Endothelial cell (in vitro differentiated cells): ENCODE measurements around the gene MAPK8IP1. TPM values are rescaled to one million over a fixed set of nuclear protein-coding genes. Genes with fewer than 3 reads are reported as not detected.

Experiments used
- DNase-seq: peaks from one replicate; pipeline ENCODE4 v3.0.0; 2021; ENCODE audit warnings: low spot score
- H3K27ac Mint-ChIP-seq: one replicate; pipeline ENCODE4 v1.8.0; 2021; ENCODE audit warnings: mixed read lengths, inconsistent platforms; ENCODE audit not compliant: unreplicated experiment
- H3K27me3 Mint-ChIP-seq: one replicate; pipeline ENCODE4 v1.8.0; 2021; ENCODE audit warnings: mild to moderate bottlenecking, moderate library complexity, mixed read lengths, inconsistent platforms; ENCODE audit not compliant: unreplicated experiment
- H3K36me3 Mint-ChIP-seq: one replicate; pipeline ENCODE4 v1.8.0; 2021; ENCODE audit warnings: mild to moderate bottlenecking, low read depth, mixed read lengths, inconsistent platforms; ENCODE audit not compliant: unreplicated experiment
- H3K4me1 Mint-ChIP-seq: one replicate; pipeline ENCODE4 v1.8.0; 2021; ENCODE audit warnings: mild to moderate bottlenecking, mixed read lengths, inconsistent platforms; ENCODE audit not compliant: unreplicated experiment
- H3K4me3 Mint-ChIP-seq: one replicate; pipeline ENCODE4 v1.8.0; 2021; ENCODE audit warnings: mild to moderate bottlenecking, mixed read lengths, inconsistent platforms; ENCODE audit not compliant: unreplicated experiment
- H3K9me3 Mint-ChIP-seq: one replicate; pipeline ENCODE4 v1.8.0; 2021; ENCODE audit warnings: mixed read lengths, inconsistent platforms; ENCODE audit not compliant: unreplicated experiment
- total RNA-seq: library from RNA; stranded (reverse); fragmentation: NEBNext Ultra II Directional; extraction: Animal tissue kit (Norgen Biotek cat#: 25700); gene quantifications from one replicate; pipeline ENCODE4 v1.2.1, GENCODE V29; 2021; ENCODE audit not compliant: unreplicated experiment
- TF ChIP-seq, protein P1 (sequence below): fragments of 200-600 bp; sonication (generic); IDR thresholded peaks from one replicate; pipeline ENCODE4 v1.5.0; 2021; ENCODE audit warnings: antibody characterized with exemption; ENCODE audit not compliant: unreplicated experiment

MAPK8IP1 gene
- total RNA-seq, 1 donor from 2014 or later, result 3.7 TPM

DNA sequence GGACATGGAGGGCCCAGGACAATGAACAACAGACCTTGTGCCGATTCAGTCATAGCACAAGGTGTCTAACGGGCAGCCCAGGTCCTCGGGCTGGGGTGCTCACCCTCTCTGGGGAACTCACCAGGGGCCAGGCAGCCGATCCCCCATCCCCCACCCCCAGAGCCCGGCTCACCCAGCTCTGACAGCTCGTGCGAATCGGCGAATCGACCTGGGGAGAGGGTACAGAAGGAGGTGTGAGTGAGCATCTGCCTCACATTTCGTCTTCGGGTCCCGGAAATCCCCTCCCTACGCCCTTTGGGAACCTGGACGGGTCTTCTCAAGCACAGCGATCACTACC, 31.8 kb downstream of the MAPK8IP1 start:
- H3K36me3 Mint-ChIP-seq, result no peaks in the 10 kb centered on the region

DNA sequence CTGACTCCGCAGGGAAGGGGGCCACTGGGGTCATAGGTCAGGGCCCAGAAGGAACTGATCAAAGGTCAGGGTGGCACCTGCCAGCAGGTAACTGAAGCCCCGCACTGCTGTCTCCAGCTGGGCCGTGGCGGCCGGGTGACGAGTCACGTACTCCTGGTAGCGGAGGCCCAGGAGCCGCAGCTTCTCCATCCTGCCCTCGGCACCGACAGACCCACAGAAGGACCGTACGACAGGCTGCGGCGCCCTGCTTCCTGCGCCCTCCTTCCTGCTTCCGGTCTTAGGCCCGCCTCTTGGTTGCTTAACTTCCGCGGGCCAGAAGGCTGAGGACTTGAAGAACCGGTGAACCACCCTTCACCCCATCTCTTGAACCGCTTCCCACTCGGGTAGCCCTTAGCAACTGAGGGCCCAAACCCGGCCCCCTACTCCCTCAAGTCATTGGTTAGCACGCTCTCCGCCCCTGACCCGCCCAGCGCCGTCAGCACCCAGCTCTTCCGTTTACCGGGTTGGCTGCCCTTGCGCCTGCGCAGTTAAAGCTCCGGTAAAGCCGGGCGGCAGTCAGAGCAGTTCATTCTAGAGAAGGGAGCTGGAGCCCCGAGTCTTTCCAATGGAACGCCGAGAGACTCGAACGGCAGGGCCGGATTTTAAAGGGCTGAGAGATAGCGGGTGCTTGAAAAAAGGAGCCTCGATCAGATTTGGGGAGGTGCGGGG, 32.3 kb downstream of the MAPK8IP1 start, which contains the start of gene PEX16:
Gene PEX16 (minus strand): TSS at position 255 of the 708 bp plus-strand sequence. CDS start 66 bp downstream, at position 189.
- no peaks in the 10 kb centered on the region for H3K36me3 Mint-ChIP-seq
- H3K27me3 Mint-ChIP-seq, result peaks cover 26% of the 10 kb centered on the region
- TF ChIP-seq, protein P1, sequence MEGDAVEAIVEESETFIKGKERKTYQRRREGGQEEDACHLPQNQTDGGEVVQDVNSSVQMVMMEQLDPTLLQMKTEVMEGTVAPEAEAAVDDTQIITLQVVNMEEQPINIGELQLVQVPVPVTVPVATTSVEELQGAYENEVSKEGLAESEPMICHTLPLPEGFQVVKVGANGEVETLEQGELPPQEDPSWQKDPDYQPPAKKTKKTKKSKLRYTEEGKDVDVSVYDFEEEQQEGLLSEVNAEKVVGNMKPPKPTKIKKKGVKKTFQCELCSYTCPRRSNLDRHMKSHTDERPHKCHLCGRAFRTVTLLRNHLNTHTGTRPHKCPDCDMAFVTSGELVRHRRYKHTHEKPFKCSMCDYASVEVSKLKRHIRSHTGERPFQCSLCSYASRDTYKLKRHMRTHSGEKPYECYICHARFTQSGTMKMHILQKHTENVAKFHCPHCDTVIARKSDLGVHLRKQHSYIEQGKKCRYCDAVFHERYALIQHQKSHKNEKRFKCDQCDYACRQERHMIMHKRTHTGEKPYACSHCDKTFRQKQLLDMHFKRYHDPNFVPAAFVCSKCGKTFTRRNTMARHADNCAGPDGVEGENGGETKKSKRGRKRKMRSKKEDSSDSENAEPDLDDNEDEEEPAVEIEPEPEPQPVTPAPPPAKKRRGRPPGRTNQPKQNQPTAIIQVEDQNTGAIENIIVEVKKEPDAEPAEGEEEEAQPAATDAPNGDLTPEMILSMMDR, result no peak
- H3K4me3 Mint-ChIP-seq, result peak within 1 kb of the TSS; percentile 95
- no peaks in the 10 kb centered on the region for H3K9me3 Mint-ChIP-seq
- peaks cover 19% of the 10 kb centered on the region for H3K4me1 Mint-ChIP-seq
- H3K27ac Mint-ChIP-seq, result peak within 1 kb of the TSS; percentile 92
- DNase-seq, result peak; percentile 92

More for the DNA sequence above, 31.8 kb downstream of the MAPK8IP1 start:
- no peak for DNase-seq
- peaks cover 26% of the 10 kb centered on the region for H3K27me3 Mint-ChIP-seq
- peak overlapping the region; percentile 92 for H3K27ac Mint-ChIP-seq
- peaks cover 19% of the 10 kb centered on the region for H3K4me1 Mint-ChIP-seq
- H3K9me3 Mint-ChIP-seq, result no peaks in the 10 kb centered on the region
- peak overlapping the region; percentile 95 for H3K4me3 Mint-ChIP-seq
- TF ChIP-seq, protein P1, result no peak

DNA sequence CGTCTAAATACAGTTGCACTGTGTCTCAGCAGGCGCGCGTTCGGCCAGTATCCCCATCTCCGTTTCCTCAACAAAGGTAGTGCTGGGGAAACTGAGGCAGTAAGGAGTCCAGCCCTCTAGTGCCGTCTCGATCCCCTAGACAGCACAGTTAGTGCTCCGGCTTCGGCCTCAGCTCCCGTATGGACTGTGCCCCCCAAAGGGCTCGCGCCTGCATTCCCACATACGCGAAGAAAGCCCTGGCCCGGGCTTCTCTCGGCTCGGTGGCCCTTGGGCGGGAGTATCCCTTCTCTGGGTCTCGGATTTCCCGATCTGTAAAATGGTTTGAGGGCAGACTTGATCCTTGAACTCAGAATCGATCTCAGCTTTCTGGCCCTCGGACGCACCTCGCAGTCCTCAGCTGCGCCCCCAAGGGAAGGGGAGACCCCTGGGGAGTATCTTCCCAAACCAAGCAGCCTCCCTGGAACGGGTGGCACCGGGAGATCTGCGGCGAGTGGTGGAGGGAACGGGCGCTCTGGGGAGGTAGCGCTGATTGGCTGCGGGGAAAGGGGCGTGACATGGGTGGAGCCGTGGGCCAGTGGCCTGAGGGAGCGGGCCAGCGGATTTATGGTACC, 33.0 kb downstream of the MAPK8IP1 start:
- H3K36me3 Mint-ChIP-seq, result no peaks in the 10 kb centered on the region
- H3K27ac Mint-ChIP-seq, result peak overlapping the region; percentile 92
- TF ChIP-seq, protein P1, result no peak
- no peaks in the 10 kb centered on the region for H3K9me3 Mint-ChIP-seq
- DNase-seq, result peak; percentile 78
- H3K27me3 Mint-ChIP-seq, result peaks cover 29% of the 10 kb centered on the region
- peak overlapping the region; percentile 95 for H3K4me3 Mint-ChIP-seq
- peaks cover 22% of the 10 kb centered on the region for H3K4me1 Mint-ChIP-seq

DNA sequence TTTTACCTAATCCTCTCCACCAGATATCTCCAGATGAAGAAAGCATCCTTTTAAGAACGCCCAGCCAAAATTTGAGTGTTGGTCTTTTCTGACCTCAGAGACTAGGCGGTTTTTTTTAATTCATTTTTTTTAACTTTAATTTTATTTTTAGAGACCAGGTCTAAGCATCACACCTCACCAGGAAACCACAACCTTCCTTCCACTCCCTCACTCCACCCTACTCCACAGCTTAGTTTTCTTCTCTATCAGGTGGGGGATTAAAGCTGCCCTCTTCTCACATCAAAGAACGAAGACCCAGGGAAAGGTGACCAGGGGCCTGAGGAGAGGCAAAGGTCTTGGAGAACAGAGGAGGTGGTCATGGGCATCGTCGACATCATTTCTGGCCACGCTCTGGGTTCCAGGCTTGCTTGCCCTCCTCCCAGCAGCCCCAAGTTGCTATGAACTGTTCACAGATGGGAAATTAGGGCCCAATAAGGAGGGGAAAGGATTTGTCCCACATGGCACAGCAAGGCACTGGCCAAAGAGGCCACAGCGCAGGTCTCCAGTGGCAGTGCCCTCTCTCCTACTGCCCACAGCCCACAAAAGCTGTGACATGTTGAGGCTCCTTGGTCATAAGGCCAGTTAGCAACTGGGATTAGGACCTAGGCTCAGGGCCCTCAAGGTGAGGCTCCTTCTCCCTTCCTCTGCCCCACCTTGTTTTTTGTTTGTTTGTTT, 33.7 kb downstream of the MAPK8IP1 start:
- Mint-ChIP-seq H3K27me3 (peaks cover 33% of the 10 kb centered on the region), H3K9me3 (no peaks in the 10 kb centered on the region), H3K27ac (no peak overlapping the region), H3K4me3 (peak overlapping the region; percentile 95), H3K4me1 (peaks cover 25% of the 10 kb centered on the region), H3K36me3 (no peaks in the 10 kb centered on the region)
- TF ChIP-seq, protein P1, result no peak
- DNase-seq, result no peak
